Fibroblast of villous mesenchyme (primary cell): ENCODE data around the gene S100A12. TPM values are rescaled to one million over a fixed set of nuclear protein-coding genes. Genes with fewer than 3 reads are reported as not detected.

ENCODE experiments used
- DNase-seq: peaks from one replicate; pipeline ENCODE4 v3.0.0-alpha.2; 2010; ENCODE audit warnings: low read depth
- H3K4me3 ChIP-seq: 2 replicates; pipeline ENCODE4 v1.5.1; 2011; ENCODE audit warnings: low read depth, mild to moderate bottlenecking, low read length
- total RNA-seq: library from RNA; depleted of rRNA; stranded (reverse); fragments of >200 nt; gene quantifications from 2 replicates; pipeline ENCODE4 v1.2.3, GENCODE V29; 2012
- TF ChIP-seq, protein P1 (sequence below): IDR thresholded peaks from 2 replicates; pipeline ENCODE4 v1.5.1; 2012; ENCODE audit warnings: low read depth, mild to moderate bottlenecking, low read length; ENCODE audit not compliant: insufficient read depth

The S100A12 gene
- total RNA-seq, 1 donor = not detected

DNA sequence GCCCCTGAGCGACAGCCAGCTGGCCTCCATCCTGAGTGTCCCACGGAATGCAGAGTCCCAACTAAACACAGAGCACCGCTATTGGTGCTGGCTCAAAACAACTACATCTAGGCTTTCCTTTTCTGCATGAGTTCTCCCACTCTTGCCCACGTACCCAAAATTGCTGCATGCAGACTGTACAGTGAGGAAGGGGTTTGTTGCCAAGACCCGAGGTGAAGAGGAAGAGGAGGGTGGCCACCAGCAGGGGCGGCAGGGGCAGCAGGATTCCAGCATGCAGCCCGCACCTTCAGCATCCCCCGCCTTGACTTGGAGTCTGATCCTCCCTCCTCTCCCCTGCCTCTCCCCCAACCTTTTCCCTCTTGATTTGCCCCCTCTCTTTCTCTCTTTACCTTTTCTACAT is 9.7 kb downstream of the S100A12 start:
- TF ChIP-seq, protein P1, sequence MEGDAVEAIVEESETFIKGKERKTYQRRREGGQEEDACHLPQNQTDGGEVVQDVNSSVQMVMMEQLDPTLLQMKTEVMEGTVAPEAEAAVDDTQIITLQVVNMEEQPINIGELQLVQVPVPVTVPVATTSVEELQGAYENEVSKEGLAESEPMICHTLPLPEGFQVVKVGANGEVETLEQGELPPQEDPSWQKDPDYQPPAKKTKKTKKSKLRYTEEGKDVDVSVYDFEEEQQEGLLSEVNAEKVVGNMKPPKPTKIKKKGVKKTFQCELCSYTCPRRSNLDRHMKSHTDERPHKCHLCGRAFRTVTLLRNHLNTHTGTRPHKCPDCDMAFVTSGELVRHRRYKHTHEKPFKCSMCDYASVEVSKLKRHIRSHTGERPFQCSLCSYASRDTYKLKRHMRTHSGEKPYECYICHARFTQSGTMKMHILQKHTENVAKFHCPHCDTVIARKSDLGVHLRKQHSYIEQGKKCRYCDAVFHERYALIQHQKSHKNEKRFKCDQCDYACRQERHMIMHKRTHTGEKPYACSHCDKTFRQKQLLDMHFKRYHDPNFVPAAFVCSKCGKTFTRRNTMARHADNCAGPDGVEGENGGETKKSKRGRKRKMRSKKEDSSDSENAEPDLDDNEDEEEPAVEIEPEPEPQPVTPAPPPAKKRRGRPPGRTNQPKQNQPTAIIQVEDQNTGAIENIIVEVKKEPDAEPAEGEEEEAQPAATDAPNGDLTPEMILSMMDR = no peak
- no peak for DNase-seq
- H3K4me3 ChIP-seq = no peak overlapping the region

DNA sequence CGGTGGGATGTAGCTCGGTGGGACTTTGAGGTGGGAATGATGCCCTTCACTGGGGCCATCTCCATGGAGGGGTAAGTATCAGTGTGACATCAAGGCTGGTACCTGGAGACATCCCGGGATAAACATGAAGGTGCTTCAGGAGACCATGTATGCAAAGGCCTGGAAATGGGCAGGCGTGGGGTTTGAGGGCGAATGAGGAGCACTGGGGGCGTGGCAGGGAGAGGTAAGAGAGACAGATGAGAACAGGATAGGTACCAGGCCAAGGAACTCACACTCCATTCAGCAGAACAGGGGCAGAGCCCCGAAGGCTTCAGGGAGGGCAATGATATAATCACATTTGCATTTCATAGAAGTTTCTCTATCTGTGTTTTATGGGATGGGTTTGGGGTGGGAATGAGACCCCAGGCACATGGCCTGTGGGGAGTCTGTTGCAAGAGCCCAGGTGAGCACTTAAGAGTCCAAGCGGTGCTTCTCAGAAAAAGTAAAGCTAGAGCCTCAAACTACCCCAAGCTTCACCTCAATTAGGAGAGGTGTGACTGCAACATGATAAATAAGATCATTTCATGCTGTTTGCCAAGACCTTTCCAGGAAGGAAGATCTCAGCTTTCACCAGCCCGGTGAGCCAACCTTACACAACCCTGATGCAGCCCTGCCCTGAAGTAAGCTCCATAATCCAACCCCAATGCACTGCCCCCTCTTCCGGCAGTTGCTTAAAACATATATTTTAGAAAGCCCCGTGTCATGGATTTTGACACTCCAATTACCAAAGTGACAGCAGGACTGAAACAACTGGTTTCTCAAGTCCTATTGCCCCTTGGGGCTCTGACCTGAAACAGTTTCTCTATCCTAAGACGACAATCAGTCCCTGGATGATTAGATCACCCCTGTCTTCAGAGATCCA is 10.4 kb downstream of the S100A12 start:
- TF ChIP-seq, protein P1 = no peak
- DNase-seq = no peak

DNA sequence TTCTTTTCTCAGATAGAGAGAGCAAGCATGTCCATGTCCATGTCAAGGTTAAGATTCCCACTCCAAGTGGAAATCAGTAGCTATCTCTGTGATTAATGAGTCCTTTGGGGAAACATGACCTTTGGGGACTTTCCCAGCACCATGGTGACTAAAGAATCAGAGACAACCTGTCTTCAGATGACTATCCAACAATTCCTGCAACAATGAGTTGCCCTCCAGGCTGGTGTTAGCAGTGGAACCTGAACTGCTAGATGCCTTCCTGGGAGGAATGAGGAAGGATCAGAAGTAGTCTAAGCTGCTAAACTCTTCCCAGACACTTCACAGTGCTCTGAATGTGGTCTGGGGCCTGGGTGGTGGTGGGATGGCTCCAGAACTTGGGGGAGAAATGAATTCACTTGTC is 11.3 kb downstream of the S100A12 start:
- TF ChIP-seq, protein P1 = no peak
- DNase-seq = no peak
- H3K4me3 ChIP-seq = no peak overlapping the region

More for the DNA sequence above, 10.4 kb downstream of the S100A12 start:
- no peak overlapping the region for H3K4me3 ChIP-seq

DNA sequence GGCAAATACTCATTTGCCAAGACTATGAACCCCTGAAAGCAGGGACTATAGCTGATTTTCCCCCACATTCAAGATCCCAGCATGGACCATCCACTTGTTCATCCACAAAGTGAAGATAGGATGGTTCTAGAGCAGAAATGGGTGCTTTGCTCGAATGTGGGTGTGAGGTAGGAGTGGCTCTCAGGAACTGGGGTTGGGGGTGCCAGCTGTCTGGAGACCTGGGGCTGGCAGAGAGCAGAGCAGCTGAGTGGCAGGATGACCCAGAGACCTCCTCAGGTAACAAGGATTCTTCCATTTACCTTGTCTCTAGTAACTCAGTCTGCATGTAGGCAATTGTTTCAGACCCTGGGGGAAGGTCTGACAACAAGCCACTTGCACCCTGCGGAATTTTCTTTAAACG is 11.8 kb downstream of the S100A12 start:
- no peak for DNase-seq
- TF ChIP-seq, protein P1 = no peak
- no peak overlapping the region for H3K4me3 ChIP-seq

DNA sequence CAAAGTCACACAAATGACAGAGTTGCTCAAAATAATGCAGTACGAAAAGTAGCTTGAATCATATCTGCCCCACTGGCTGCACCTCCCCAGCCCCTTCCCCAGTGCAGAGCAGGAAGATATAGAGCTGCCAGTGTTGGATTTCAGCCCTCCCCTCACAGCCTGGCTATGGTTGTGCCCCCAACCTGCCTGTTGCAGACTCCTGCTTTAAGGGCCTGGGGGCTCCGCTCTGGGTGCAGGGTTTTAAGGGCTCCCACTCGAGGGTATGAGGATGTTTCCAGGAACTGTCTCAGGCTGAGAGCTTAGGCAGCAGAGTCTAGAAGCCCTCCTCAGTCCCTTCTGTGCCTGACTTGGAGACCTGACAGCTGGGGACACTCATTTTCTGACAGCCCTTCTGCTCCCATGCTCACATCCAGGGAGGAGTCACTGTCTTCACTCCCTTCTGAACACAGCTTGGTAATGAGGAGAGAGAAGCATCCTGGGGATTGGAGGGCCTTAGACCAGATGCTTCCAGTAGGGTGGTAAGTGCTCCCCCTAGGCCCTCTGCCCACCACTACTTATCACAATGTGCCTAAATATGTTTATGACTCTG is 13.1 kb downstream of the S100A12 start:
- no peak overlapping the region for H3K4me3 ChIP-seq
- TF ChIP-seq, protein P1 = no peak
- DNase-seq = no peak

DNA sequence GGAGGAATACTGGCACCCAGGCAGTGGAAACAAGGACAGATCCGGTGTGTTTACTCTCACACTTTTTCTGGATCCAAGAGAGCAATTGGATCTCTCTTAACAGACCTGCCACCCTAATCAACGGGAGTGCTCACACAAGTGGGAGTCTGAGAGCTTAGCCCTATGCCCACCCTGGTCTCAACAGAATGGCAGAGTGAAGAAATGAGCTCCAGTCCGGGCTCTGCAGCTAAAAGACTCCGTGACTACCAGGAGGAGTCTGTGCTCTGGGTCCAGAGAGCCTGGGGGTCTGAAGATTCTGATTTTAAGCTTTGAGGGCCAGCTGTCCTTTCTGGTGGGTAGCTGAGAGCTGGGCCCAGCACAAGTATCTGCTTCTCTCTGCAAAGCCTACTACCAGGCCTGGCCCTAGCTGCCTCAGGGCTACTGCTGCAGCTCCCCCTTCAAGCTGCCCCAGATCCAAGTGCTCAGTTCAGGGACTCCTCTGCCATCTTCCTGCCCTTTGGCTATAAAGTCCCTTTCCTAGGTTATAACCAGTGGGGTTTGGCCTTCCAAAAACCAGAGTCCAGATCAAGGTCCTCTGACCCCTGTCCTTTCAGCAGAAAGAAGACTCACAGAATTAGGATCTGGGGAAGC is 13.8 kb downstream of the S100A12 start:
- TF ChIP-seq, protein P1 = no peak
- DNase-seq = no peak
- no peak overlapping the region for H3K4me3 ChIP-seq
